B cell (primary cell): ENCODE data around the gene SMG7. TPM values are rescaled to one million over a fixed set of nuclear protein-coding genes. Genes with fewer than 3 reads are reported as not detected.

Experiments used
- ATAC-seq: fragments of 200-7000 bp; cut with Tn5 transposase; one replicate; pipeline ENCODE4 v1.10.0; 2021; ENCODE audit warnings: low read depth, mild to moderate bottlenecking, moderate number of reproducible peaks, moderate library complexity
- CTCF ChIA-PET: fragments of 350-600 bp; sonication (Branson Sonifier 250); formaldehyde crosslinking; loops from one replicate; lab custom pipeline; 2021; ENCODE audit warnings: antibody characterized with exemption, inconsistent platforms; lab: Charles Lee
- POLR2A ChIA-PET: fragments of 350-600 bp; sonication (Branson Sonifier 250); formaldehyde crosslinking; loops from one replicate; lab custom pipeline; 2021; ENCODE audit warnings: antibody characterized with exemption; lab: Charles Lee
- DNase-seq: peaks from one replicate; pipeline ENCODE4 v3.0.0; 2013
- H2AFZ ChIP-seq: 2 replicates; pipeline ENCODE4 v1.6.1; 2012; ENCODE audit warnings: mild to moderate bottlenecking, low read depth, low read length; ENCODE audit not compliant: insufficient read depth, poor library complexity, severe bottlenecking
- H3K27ac ChIP-seq, 2 donors: 1 replicate in 1 of 2; 2 replicates in 1 of 2; pipeline ENCODE4 v1.5.1; 2012 to 2013; ENCODE audit warnings: low read length in 2 of 2, mild to moderate bottlenecking in 2 of 2, moderate library complexity in 1 of 2
- H3K27me3 ChIP-seq, 4 experiments: fragments of 200-600 bp in 1 of 4; sonication (generic) in 1 of 4; replicated peaks in 1 of 4; 1 replicate in 2 of 4; 2 replicates in 2 of 4; pipeline versions ENCODE4 v1.6.1 to v1.7.0; 2013 to 2016; ENCODE audit warnings: low read length in 3 of 4, mild to moderate bottlenecking in 2 of 4, mixed read lengths in 1 of 4, moderate library complexity in 1 of 4; ENCODE audit not compliant: insufficient read depth in 4 of 4, control insufficient read depth in 3 of 4; ENCODE audit errors: control extremely low read depth in 1 of 4
- H3K36me3 ChIP-seq, 2 experiments: replicated peaks in 1 of 2; 1 replicate in 1 of 2; 2 replicates in 1 of 2; pipeline versions ENCODE4 v1.6.1 to v1.7.1; 2013; ENCODE audit warnings: low read length in 1 of 2; ENCODE audit not compliant: insufficient read depth in 2 of 2, control insufficient read depth in 1 of 2; ENCODE audit errors: control extremely low read depth in 1 of 2, extremely low read depth in 1 of 2
- H3K4me1 ChIP-seq, 2 donors: fragments of 200-600 bp in 1 of 2; sonication (generic) in 1 of 2; 1 replicate in 1 of 2; 2 replicates in 1 of 2; pipeline versions ENCODE4 v1.5.1 to v1.6.1; 2013 to 2017; ENCODE audit warnings: low read length in 2 of 2; ENCODE audit not compliant: control insufficient read depth in 2 of 2, insufficient read depth in 2 of 2
- H3K4me2 ChIP-seq: replicated peaks from 2 replicates; pipeline ENCODE3; 2012; ENCODE audit warnings: mild to moderate bottlenecking, low read depth, low read length; ENCODE audit not compliant: poor library complexity, severe bottlenecking
- H3K4me3 ChIP-seq, 5 experiments: fragments of 200-600 bp in 1 of 5; sonication (generic) in 1 of 5; 1 replicate in 3 of 5; 2 replicates in 2 of 5; pipeline versions ENCODE4 v1.5.1 to v1.7.0; 2011 to 2016; ENCODE audit warnings: low read length in 4 of 5, mild to moderate bottlenecking in 4 of 5, low read depth in 2 of 5, control low read depth in 1 of 5, moderate library complexity in 1 of 5; ENCODE audit not compliant: insufficient read depth in 1 of 5; ENCODE audit errors: control extremely low read depth in 1 of 5, extremely low read depth in 1 of 5
- H3K79me2 ChIP-seq: fragments of 200-600 bp; sonication (generic); one replicate; pipeline ENCODE4 v1.6.0; 2016; ENCODE audit warnings: low read length; ENCODE audit not compliant: control insufficient read depth, insufficient read depth
- H3K9ac ChIP-seq: fragments of 200-600 bp; sonication (generic); 2 replicates; pipeline ENCODE4 v1.6.1; 2017; ENCODE audit warnings: mild to moderate bottlenecking, low read length, moderate library complexity
- H3K9me3 ChIP-seq, 3 donors: one replicate each; pipeline versions ENCODE4 v1.6.1 to v1.7.1; 2013; ENCODE audit warnings: low read length in 2 of 3; ENCODE audit not compliant: control insufficient read depth in 2 of 3, insufficient read depth in 1 of 3; ENCODE audit errors: control extremely low read depth in 1 of 3
- H4K20me1 ChIP-seq: 2 replicates; pipeline ENCODE4 v1.6.0; 2012; ENCODE audit warnings: mild to moderate bottlenecking, low read length; ENCODE audit not compliant: insufficient read depth, control insufficient read depth, poor library complexity, severe bottlenecking
- H3K27ac Mint-ChIP-seq: one replicate; pipeline ENCODE4 v1.8.0; 2021; ENCODE audit warnings: mixed read lengths
- H3K27me3 Mint-ChIP-seq: one replicate; pipeline ENCODE4 v1.8.0; 2021; ENCODE audit warnings: mixed read lengths
- H3K4me1 Mint-ChIP-seq: one replicate; pipeline ENCODE4 v1.8.0; 2021; ENCODE audit warnings: mixed read lengths
- H3K4me3 Mint-ChIP-seq: one replicate; pipeline ENCODE4 v1.8.0; 2021; ENCODE audit warnings: mixed read lengths
- H3K9me3 Mint-ChIP-seq: one replicate; pipeline ENCODE4 v1.8.0; 2022; ENCODE audit warnings: mixed read lengths; ENCODE audit not compliant: insufficient read depth
- EZH2 ChIP-seq: IDR thresholded peaks from 2 replicates; pipeline ENCODE4 v1.6.1; 2012; ENCODE audit warnings: borderline replicate concordance, low read depth, mild to moderate bottlenecking, moderate library complexity, low read length; ENCODE audit not compliant: insufficient read depth, poor library complexity, severe bottlenecking
- WGBS: methylation state at CpG from one replicate; pipeline ENCODE4 v1.1.5; 2013; ENCODE audit warnings: missing lambda C conversion rate; ENCODE audit not compliant: insufficient coverage; 5-methylcytosine and 5-hydroxymethylcytosine counted together
- intact Hi-C: fragments of 100-400 bp; cut with micrococcal nuclease; formaldehyde crosslinking; loops from one replicate; pipeline ENCODE4 v1.10.0; 2022
- polyA plus RNA-seq: library from polyadenylated mRNA; depleted of rRNA; stranded (reverse); fragments of >200 nt; gene quantifications from 2 replicates; pipeline ENCODE4 v1.2.3, GENCODE V29; 2012
- total RNA-seq, 2 donors: library from RNA; stranded (reverse); fragments of 120-200 nt in 1 of 2; gene quantifications; 1 replicate in 1 of 2; 2 replicates in 1 of 2; pipeline versions ENCODE4 v1.2.3 to v1.2.4, GENCODE V29; 2013 to 2022
- TF ChIP-seq, protein P1 (sequence below): fragments of 200-600 bp; IDR thresholded peaks from one replicate; pipeline ENCODE4 v1.8.0; 2022; ENCODE audit warnings: antibody characterized with exemption, mild to moderate bottlenecking

Gene SMG7
- total and polyA plus RNA-seq, 2 donors (not counting 1 experiment from before 2014, with no cell fraction given), result 20.8 to 73.3 TPM

- no peak overlapping the region for H3K9ac ChIP-seq
- H3K9me3 ChIP-seq, result no peaks in the 10 kb centered on the region
- no CpG with 5 or more reads among the region's 2 CpGs for whole genome bisulfite sequencing
- ATAC-seq (no peak), DNase-seq (no peak)
- H3K4me1 Mint-ChIP-seq, result peaks cover 4% of the 10 kb centered on the region
- H3K27me3 Mint-ChIP-seq, result no peaks in the 10 kb centered on the region
- no peaks in the 10 kb centered on the region for H3K4me1 ChIP-seq
- intact Hi-C loops, result no loop called here
- TF ChIP-seq, protein P1, sequence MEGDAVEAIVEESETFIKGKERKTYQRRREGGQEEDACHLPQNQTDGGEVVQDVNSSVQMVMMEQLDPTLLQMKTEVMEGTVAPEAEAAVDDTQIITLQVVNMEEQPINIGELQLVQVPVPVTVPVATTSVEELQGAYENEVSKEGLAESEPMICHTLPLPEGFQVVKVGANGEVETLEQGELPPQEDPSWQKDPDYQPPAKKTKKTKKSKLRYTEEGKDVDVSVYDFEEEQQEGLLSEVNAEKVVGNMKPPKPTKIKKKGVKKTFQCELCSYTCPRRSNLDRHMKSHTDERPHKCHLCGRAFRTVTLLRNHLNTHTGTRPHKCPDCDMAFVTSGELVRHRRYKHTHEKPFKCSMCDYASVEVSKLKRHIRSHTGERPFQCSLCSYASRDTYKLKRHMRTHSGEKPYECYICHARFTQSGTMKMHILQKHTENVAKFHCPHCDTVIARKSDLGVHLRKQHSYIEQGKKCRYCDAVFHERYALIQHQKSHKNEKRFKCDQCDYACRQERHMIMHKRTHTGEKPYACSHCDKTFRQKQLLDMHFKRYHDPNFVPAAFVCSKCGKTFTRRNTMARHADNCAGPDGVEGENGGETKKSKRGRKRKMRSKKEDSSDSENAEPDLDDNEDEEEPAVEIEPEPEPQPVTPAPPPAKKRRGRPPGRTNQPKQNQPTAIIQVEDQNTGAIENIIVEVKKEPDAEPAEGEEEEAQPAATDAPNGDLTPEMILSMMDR, result no peak
- TF ChIP-seq EZH2, result no peak
- peaks cover 9% of the 10 kb centered on the region for H4K20me1 ChIP-seq
- H3K79me2 ChIP-seq, result peaks cover 4% of the 10 kb centered on the region
- H3K27me3 ChIP-seq, result no peaks in the 10 kb centered on the region
- H3K36me3 ChIP-seq, result peaks cover 8 to 46% of the 10 kb centered on the region in 2 experiments
- H3K27ac Mint-ChIP-seq, result no peak overlapping the region
- H3K9me3 Mint-ChIP-seq, result no peaks in the 10 kb centered on the region
- POLR2A ChIA-PET, result no interaction called here
- H3K4me2 ChIP-seq, result no peak overlapping the region
- CTCF ChIA-PET, result no interaction called here
- no peak overlapping the region for H3K4me3 ChIP-seq
- H3K4me3 Mint-ChIP-seq, result no peak overlapping the region
- no peak overlapping the region for H2AFZ ChIP-seq
- H3K27ac ChIP-seq, result no peak overlapping the region
These were observed 44.4 kb downstream of the SMG7 start for GRCh38 chr1:183516725-183517124.

DNA sequence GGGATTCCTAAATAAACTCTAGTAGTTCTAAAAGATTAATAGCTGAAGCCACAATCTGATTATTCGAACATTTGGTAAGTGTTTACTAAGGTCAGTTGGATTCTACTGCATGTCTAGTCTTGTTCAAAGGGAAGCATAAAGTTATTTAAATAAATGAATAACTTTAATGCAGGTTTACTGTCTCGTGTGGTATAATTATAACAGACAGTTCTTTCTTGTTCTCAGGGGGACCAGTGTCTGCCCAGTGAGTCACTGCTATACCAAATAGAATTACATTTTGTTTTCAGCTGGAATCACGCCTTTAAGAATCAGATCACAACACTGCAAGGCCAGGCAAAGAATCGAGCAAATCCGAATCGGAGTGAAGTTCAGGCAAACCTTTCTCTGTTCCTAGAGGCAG lies 45.1 kb downstream of the SMG7 start:
- ChIA-PET CTCF (interaction anchor here (0.7 to 1.2 kb wide), 2 partner anchors 10 to 29 kb away, joined by 3 read pairs; no protein-coding TSS in a partner anchor), POLR2A (no interaction called here)
- intact Hi-C loops, result no loop called here
- no peak overlapping the region for H3K4me2 ChIP-seq
- peaks cover 4% of the 10 kb centered on the region for H3K79me2 ChIP-seq
- H3K27ac Mint-ChIP-seq, result no peak overlapping the region
- no peak overlapping the region for H2AFZ ChIP-seq
- H3K4me1 Mint-ChIP-seq, result no peaks in the 10 kb centered on the region
- no peak overlapping the region for H3K4me3 Mint-ChIP-seq
- DNase-seq (no peak), ATAC-seq (no peak)
- H3K9ac ChIP-seq, result no peak overlapping the region
- H3K4me3 ChIP-seq, result no peak overlapping the region
- H3K4me1 ChIP-seq, result no peaks in the 10 kb centered on the region
- TF ChIP-seq EZH2, result no peak
- TF ChIP-seq, protein P1, result no peak
- no peaks in the 10 kb centered on the region for H3K27me3 Mint-ChIP-seq
- H4K20me1 ChIP-seq, result peaks cover 7% of the 10 kb centered on the region
- no peak overlapping the region for H3K27ac ChIP-seq
- H3K9me3 ChIP-seq, result no peaks in the 10 kb centered on the region
- H3K27me3 ChIP-seq, result no peaks in the 10 kb centered on the region
- H3K36me3 ChIP-seq, result peaks cover 8 to 49% of the 10 kb centered on the region in 2 experiments
- no CpG with 5 or more reads among the region's 6 CpGs for WGBS
- no peaks in the 10 kb centered on the region for H3K9me3 Mint-ChIP-seq
